HG02763 (cell line): ENCODE results near the gene LDLRAD2.
"Not testable (repeated sequence)": the region's sequence is repeated elsewhere in the genome, so short reads cannot be mapped to it uniquely, and the experiment has no call there.

Experiments
- ATAC-seq: cut with Tn5 transposase; IDR thresholded peaks from one replicate; pipeline ENCODE4 v1.9.1; 2021; ENCODE audit warnings: mild to moderate bottlenecking, moderate library complexity; ENCODE audit not compliant: unreplicated experiment

LDLRAD2 gene

DNA sequence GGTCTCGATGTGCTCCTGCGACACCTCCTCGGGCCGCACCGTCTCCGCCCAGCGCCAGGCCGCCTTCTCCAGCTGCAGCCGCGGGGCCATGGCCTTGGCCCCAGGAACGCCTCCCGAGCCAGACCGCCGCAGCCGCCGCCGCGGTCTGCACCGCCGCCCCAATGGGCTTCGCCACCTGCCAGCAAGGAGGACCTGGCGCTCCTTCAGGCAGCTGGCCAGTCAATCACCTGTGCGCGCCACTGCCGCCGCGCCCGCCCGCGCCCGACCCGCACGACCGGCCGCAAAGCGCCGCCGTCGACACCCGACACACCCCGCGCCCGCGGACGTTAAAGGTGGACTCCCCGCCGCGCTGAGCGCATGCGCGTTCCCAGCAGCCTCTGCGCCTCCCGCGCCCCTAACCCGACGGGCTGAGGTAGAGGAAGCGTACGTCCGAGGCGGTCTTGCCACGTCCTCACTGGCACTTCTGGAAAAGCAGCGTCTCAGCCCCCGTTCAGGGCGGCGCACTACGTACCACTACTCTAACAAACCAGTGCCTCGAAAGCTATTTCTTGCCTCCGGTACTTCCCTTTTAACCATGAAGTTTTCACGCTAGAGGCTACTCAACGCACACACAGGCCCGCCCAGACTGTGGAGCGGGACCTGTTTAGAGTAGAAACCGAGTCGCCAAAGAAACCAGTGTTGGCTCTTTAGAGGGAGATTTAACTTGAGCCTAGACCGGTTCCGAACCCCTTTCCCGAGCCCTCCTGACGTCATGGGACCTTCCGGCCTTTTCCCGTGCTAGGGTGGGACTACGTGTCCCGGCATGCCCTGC is 29.0 kb upstream of the LDLRAD2 start, which contains the start of gene USP48:
Gene USP48 (minus strand): TSS at position 282 of the 811 bp plus-strand sequence. CDS start 192 bp downstream, at position 90.
- peak; percentile 71 for ATAC-seq

DNA sequence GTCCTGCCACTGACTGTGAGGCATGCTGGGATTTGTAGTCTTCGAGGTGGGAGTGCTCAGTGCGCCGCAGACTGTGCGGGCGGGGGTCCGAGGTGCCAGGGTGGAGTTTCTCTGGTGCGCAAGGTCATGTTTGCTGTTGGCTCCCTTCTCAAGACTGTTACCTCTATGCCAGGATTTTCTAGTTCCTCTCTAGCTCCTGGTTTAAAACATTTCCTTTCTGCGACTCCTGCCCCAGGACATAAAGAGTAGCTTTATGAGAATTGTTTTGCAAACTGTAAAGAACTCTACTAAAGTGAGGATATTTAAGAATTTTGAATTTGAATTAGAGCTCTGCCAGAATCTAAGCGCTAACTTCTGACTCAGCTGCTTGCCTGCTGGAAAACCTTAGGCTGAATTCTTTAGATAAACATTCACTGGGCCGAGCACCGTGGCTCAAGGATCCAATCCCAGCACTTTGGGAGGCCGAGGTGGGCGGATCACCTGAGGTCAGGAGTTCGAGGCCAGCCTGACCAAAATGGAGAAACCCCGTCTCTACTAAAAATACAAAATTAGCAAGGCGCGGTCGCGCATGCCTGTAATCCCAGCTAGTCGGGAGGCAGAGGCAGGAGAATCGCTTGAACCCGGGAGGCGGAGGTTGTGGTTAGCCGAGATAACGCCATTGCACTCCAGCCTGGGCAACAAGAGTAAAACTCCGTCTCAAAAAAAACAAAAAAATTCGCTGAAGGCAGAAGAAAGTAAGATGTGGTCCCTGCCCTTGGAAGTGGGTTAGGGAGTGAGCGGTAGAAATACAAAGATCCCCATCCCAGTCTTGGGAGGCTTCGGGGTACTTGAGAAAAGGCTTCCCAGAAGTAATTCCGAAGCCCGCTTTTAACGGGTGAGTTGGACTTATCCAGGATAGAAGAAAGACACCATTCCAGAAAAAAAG is 28.1 kb upstream of the LDLRAD2 start:
- no peak for ATAC-seq

DNA sequence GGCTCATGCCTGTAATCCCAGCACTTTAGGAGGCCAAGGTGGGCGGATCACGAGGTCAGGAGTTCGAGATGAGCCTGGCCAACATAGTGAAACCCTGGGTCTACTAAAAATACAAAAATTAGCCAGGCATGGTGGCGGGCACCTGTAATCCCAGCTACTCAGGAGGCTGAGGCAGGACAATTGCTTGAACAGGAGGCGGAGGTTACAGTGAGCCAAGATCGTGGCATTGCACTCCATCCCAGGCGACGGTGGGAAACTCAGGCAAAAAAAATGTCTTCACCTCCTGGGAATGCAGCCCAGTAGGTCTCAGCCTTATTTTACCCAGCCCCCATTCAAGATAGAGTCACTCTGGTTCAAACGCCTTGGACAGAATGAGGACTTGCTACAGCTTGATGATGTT is 26.3 kb upstream of the LDLRAD2 start:
- not testable (repeated sequence) for ATAC-seq

DNA sequence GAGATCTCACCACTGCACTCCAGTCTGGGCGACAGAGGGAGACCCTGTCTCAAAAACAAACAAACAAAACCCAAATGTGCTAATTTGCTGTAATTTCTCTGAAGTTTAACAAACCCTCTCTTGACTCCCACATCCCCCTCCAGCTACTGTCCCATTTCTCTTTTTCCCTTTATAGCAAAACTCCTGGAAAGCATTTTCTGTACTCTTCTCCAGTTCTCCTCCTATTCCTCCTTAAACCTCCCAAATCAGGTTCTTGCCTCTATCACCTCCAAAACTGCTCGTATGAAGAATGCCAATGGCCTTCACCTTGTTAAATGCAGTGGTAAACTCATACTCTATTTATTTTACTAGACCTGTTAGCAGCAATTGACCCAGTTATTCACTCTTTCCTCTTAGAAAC is 25.4 kb upstream of the LDLRAD2 start:
- ATAC-seq = no peak

DNA sequence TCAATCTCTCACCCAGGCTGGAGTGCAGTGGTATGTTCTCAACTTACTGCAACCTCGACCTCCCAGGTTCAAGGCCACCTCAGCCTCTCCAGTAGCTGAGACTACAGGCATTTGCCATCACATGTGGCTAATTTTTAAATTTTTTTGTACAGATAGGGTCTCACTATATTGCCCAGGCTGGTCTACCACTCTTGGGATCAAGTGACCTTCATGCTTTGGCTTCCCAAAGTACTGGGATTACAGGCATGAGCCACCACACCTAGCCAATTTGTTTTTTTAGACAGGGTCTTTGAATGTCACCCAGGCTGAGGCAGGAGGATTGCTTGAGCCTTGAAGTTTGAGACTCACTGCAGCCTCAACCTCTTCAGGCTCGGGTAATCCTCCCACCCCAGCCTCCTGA is 19.0 kb upstream of the LDLRAD2 start:
- no peak for ATAC-seq

DNA sequence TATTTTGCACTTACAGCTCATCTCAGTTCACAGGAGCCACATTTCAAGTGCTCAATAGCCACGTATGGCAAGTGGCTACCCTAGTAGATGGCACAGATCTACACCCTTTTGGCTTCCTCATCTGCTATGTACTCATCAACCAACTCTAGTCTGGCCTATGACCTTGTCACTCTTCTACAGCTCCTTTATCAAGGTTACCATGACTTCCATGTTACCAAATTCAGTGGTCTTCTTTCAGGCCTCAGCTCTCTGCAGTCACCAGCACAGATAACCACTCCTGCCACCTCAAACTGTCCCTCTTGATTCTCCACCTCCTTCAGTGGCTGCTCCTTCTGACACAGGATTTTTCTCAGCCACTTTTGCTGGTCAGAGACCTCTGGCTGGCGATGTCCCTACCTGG is 17.4 kb upstream of the LDLRAD2 start:
- ATAC-seq = no peak

DNA sequence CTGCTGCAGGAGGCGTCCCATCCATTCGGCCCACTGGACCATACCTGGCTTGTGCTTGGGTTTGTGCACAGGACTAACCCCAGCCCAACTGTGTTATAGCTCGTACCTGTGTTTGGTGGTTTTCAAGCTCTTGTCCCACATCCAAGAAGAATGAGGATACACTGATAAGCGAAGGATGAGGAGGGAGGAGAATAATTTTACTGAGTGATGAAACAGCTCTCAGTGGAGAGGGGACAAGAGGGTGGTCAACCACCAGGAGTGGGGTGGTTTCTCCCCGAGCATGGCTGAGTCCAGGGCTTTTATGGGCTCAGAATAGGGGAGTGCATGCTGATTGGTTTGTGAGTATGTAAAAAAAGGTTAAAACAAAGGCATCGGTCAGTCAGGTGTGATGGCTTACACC is 17.0 kb upstream of the LDLRAD2 start:
- ATAC-seq = no peak

DNA sequence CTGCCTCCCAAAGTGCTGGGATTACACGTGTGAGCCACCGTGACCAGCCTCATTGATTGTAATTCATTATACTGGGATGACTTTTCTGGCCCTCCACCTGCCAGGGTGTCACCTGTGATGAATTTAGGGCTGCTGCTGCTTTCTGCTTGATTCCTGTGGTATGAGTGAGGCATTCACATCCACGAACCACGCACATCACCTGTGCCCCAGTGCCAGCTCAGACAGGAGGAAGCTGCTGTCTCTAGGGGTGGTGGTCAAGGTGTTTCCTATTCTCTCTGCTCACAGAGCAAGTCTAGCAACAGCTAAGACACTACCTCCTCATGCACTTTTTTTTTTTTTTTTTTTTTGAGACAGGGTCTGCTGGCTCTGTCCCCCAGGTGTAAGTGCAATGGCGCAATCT is 12.3 kb upstream of the LDLRAD2 start:
- no peak for ATAC-seq

DNA sequence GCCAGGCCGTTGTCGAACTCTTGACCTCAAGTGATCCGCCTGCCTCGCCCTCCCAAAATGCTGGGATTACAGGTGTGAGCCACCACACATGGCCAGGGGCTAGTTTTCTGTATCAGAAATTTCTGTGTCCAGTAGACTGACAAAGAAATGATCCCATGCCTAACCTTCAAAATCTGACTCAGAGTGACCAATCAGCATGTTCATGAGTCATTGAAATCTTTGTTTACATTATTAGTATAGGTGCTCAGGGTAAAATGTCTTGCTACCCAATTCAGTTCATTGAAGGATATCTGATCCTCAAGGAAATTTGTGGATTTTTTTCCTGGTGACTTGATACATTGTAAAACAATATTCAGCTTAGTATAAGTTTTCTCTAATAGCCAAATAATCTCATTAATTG is 11.0 kb upstream of the LDLRAD2 start:
- no peak for ATAC-seq

DNA sequence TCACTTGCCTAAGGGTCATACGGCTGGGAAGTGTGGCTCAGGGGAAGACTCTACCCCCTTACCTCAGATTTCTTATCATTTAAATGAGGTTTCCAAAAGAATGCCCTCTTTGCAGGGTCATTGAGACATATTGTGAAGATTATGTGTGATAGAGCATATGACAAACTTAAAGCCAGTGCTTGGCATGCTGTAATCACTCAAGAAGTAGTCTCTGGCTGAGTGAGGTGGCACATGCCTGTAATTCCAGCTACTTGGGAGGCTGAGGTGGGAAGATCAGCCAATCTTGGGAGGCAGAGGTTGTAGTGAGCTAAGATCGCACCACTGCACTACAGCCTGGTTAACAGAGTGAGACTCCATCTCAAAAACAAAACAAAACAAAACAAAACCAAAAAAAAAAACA is 7.5 kb upstream of the LDLRAD2 start:
- ATAC-seq = no peak

DNA sequence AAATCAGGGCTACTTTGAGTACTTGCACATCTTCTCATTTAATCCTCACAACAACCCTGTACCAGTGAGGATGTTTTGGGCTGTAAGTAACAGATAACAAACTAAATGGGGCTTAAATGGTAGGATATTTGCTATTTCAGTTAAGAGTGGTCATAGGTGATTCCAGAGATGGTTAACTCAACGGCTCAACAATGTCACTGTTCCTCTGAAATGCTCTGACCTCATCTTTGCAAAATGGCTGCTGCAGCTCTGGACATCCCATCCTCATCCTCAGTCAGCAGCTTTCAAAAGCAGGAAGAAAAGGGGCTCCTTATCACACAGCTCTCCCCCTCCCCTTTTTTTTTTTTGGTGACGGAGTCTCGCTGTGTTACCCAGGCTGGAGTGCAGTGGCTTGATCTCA is 1.5 kb downstream of the LDLRAD2 start:
- ATAC-seq = no peak

DNA sequence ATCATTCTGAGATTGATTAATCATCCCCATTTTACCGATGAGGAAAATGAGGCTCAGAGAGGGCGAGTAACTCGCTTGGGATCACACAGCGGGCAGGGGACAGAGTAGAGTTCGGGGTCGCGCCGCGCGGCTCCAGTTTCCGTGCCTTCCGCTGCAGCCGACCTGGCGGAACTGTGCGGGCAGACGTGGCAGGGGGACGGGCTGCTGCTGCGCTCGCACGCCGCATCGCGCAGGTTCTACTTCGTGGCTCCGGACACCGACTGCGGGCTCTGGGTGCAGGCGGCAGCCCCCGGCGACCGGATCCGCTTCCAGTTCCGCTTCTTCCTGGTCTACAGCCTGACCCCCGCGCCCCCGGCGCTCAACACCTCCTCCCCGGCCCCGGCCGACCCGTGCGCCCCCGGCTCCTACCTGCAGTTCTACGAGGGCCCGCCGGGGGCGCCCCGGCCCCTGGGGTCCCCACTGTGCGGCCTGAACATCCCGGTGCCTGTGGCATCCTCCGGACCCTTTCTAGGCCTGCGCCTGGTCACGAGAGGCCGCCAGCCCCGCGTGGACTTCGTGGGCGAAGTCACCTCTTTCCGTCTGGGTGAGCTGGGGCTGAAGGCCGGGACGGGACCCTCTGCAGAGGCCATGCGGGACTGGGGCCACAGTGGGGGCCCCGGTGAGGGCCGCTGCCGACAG is 2.3 kb downstream of the LDLRAD2 start:
- ATAC-seq = no peak

DNA sequence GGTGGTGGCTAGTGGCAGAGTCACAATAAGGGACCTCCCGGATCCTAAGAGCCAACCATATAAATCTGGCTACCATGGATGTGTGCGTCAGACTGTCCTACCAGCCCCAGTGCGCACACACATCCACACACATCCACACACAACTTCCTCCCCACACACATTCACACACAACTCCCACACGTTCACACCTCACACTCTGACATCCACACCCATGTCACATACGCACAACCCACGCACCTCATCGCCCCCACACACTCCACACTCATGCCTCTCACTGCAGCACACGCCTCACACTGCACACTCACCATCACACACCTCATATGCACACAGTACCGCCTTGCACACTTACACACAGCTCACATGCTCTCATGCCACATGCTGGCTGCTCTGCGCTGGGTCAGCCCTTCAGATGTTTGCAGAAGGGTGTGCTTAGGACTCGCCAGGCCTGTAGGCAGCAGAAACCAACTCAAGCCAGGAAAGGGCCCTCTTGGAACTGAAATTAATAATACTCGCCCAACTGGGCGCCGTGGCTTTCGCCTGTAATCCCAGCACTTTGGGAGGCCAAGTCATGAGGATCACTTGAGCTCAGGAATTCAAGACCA is 3.0 kb downstream of the LDLRAD2 start:
- ATAC-seq = no peak

DNA sequence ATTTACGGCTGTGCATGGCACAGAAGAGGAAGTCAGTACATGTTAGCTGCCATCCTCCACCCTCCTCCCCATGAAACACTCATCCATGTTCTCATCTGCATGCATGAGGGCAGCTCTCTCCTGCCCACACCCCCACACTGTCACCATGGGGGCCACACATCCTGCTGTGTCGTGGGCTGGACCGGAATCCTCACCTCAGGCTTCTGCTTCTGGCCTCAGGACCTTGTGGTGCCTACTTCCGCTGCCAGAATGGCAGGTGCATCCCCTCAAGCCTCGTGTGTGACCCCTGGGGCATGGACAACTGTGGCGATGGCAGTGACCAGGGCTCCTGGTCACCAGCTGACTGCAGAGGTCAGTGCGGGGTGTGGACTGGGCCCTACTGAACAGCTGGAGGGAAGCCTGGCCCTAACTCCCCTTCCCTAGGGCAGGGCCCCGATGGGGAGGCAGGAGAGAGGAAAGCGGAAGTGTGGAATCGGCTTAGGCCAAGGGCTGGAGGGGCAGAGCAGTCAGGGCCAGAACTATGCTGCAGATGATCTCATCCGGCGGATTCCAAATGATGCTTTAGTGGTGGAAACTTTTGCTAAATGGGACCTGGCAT is 3.8 kb downstream of the LDLRAD2 start:
- ATAC-seq = no peak

DNA sequence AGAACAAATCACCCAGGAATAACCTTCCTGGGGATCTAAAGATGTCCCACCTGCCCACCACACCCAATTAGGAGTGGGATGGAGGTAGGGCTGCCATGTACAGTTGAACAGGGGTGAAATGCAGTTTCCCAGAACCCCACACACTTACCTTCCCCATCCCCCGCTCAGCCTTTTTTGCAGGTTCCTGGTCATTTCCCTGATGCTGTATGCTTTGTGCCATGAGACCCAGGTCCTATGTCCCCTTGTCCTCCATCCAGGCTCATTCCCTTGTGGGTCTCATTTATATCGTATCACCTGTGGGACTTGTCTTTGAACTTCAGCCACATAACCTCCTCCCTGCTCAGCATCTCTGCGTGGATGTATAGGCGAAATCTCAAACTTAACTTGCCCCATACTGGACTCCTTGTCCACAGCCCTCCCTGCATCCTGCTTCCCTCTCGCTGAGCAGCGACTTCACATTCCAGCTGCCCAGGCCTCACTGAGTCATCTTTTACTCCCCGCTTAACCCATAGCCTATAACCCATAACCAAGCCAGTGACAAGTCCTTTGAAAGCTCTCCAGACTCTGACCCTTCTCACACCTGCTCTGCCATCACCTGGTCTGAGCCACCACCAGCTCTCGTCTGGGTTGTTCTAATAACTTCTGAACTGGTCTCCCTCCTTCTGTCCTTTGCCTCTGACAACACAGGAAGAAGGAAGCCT is 4.7 kb downstream of the LDLRAD2 start:
- ATAC-seq = no peak

DNA sequence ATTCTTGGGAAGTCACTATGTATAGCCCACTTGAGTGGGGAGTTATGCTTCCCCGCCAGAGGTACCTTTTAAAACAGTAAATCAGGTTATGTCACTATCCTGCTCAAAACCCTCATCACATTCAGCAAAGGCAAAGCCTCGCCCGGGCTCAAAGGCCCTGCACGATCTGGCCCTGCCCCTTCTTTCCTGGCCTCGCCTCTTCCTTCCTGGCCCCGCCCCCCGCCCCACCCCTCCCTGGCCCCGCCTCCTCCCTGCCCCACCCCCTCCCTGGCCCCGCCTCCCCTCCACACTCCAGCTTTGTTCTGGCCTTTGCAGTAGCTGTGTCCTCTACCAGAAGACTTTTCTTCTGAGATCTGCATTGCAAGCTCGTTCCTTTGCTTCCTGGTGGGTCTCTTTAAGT is 6.6 kb downstream of the LDLRAD2 start:
- no peak for ATAC-seq

DNA sequence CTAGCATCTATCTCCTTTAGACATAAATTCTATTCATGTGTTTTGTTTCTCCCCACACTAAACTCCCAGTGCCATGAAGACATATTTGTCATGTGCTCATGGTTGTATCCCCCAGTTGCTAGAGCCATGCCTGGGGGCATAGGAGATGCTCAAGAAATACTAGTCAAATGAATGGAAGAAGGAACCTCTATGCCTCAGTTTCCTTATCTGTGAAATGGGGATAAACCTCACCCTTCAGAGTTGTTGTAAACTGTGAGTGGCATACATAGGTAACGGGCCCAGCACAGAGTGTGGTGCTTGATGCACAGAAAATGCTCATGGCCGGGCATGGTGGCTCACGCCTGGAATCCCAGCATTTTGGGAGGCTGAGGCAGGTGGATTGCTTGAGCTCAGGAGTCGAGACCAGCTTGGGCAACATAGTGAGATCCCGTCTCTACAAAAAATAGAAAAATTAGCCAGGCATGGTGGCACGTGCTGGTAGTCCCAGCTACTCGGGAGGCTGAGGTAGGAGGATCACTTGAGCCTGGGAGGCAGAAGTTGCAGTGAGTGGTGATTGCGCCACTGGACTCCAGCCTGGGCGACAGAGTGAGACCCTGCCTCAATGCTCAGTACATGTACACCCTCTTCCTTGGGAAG is 8.7 kb downstream of the LDLRAD2 start:
- ATAC-seq = no peak

DNA sequence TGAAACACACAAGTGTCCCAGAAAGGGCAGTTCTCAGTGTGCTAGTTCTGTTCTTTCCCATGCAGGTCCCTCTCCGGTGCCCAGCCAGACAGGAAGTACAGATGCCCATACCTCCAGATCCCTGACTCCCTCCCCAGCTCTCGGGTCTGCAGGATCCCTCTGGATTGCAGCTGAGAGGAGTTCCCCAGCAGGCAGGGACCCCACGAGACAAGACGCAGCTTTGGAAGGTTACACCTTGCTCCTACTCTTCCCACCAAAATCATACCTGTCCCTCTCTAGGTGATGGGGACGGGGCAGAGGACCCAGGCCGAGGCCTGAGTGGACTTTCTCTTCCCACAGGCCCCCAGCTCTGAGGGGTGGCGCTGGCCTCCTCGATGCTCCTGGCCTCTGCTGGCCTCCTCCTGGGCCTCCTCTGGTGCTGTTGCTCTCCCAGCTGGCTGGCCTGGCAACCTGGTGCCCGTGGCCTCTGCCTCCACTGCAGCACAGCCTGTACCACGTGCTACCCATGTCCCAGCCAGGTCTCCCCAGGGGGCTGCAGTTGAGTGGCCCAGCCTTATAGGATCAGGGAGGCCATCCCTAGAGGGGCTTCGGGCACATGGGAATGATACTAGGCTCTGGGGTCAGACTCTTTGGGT is 9.4 kb downstream of the LDLRAD2 start:
- ATAC-seq = no peak

DNA sequence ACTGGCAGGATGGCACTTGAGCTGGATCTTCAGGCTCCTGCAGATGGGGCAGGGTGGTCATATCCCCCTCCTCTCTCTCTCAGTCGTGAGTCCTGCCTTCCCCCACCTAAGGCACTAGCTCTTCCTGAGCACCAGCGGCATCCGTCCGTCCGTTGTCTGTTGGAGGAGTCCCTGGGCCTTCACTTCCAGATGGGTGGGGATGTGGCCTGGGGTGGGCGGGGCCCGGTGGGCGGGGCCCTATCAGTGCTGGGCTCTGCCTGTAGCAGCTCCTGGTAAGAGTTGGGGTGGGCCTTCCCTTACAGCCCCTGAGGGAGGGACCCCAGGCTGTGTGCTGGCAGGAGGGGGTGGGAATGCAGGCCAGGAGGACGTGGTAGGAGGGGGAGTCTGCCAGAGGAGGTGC is 10.3 kb downstream of the LDLRAD2 start:
- ATAC-seq = no peak
